Colonic mucosa (tissue), 4 donors: ENCODE results near the gene RCVRN. TPM values are rescaled to one million over a fixed set of nuclear protein-coding genes. Genes with fewer than 3 reads are reported as not detected.

Source experiments
- DNase-seq: peaks from one replicate; pipeline ENCODE4 v3.0.0-alpha.2; 2020
- H3K27ac ChIP-seq: fragments of 200-600 bp; one replicate; pipeline ENCODE4 v1.8.0; 2021
- H3K27me3 ChIP-seq: fragments of 200-600 bp; one replicate; pipeline ENCODE4 v1.8.0; 2021
- H3K36me3 ChIP-seq: fragments of 200-600 bp; one replicate; pipeline ENCODE4 v1.8.0; 2021
- H3K4me1 ChIP-seq: fragments of 200-600 bp; one replicate; pipeline ENCODE4 v1.8.0; 2021; ENCODE audit warnings: mild to moderate bottlenecking
- H3K4me3 ChIP-seq: fragments of 200-600 bp; one replicate; pipeline ENCODE4 v1.8.0; 2021
- H3K9ac ChIP-seq, 2 donors: one replicate each; pipeline ENCODE4 v1.7.0; 2013; ENCODE audit warnings: control low read depth in 2 of 2, low read depth in 2 of 2, low read length in 2 of 2
- H3K9me3 ChIP-seq: fragments of 200-600 bp; one replicate; pipeline ENCODE4 v1.8.0; 2021
- intact Hi-C: fragments of 100-400 bp; cut with DNase I; formaldehyde crosslinking; loops from one replicate; pipeline ENCODE4 v1.14.1; 2022
- total RNA-seq, 2 donors: library from RNA; stranded (reverse); fragmentation: NEBNext Ultra II Directional in 1 of 2; extraction: Animal tissue kit (Norgen Biotek cat#: 25700) in 1 of 2; gene quantifications; one replicate each; pipeline ENCODE4 v1.2.1, GENCODE V29; 2021
- TF ChIP-seq, protein P1 (sequence below): fragments of 200-600 bp; IDR thresholded peaks from one replicate; pipeline ENCODE4 v1.8.0; 2022; ENCODE audit warnings: antibody characterized with exemption, mild to moderate bottlenecking
- donor health status: healthy.
- donor health status: DM: no; HTN: no; CAD: no.
- donor health status: DM: no; HTN: no; CAD: no.

Gene RCVRN
- total RNA-seq, 2 donors from 2014 or later = not detected

DNA sequence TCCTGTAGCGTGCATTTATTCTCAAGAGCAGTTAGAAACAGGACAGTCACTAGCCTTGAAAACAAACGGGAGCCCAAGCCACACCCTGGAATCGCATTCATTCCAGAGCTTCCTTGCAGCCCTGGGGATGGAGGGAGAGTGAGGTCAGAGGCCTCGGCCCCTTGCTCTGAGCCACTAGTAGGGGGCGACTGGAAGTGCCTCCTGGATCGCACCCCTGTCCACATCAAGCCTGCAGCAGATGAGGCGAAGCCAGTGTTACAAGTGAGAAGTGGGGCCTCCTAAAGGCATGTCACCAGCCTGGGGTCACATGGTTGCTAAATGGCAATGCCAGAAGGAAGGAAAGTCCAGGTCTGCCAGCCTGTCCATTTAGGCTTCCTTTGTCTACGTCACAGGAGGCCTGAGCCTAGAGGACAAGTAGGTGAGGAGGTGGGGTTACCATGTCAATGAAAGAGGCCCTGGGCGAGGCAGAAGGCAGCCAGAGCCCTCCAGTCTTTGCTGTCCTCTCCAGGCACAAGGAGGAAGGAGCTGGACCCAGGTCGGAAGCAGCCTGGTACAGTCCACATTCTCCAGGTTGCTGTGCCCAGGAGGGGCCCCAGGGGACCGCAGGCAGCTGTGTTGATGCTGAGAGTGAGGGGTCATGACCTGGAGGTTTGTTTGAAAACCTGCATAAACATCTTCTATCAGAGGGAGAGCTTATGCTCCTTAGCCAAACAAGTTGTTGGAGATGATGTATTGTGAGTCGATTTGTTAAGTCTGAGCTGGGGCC lies 3.0 kb upstream of the RCVRN start:
- no peak for DNase-seq
- H3K27me3 ChIP-seq = no peaks in the 10 kb centered on the region
- no peak overlapping the region for H3K4me3 ChIP-seq
- H3K27ac ChIP-seq = no peak overlapping the region
- peak overlapping the region in 1 of 2 donors; percentile 24 for H3K9ac ChIP-seq
- H3K4me1 ChIP-seq = no peaks in the 10 kb centered on the region
- TF ChIP-seq, protein P1, sequence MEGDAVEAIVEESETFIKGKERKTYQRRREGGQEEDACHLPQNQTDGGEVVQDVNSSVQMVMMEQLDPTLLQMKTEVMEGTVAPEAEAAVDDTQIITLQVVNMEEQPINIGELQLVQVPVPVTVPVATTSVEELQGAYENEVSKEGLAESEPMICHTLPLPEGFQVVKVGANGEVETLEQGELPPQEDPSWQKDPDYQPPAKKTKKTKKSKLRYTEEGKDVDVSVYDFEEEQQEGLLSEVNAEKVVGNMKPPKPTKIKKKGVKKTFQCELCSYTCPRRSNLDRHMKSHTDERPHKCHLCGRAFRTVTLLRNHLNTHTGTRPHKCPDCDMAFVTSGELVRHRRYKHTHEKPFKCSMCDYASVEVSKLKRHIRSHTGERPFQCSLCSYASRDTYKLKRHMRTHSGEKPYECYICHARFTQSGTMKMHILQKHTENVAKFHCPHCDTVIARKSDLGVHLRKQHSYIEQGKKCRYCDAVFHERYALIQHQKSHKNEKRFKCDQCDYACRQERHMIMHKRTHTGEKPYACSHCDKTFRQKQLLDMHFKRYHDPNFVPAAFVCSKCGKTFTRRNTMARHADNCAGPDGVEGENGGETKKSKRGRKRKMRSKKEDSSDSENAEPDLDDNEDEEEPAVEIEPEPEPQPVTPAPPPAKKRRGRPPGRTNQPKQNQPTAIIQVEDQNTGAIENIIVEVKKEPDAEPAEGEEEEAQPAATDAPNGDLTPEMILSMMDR = no peak
- no peaks in the 10 kb centered on the region for H3K36me3 ChIP-seq
- no peaks in the 10 kb centered on the region for H3K9me3 ChIP-seq
- intact Hi-C loops = no loop called here

DNA sequence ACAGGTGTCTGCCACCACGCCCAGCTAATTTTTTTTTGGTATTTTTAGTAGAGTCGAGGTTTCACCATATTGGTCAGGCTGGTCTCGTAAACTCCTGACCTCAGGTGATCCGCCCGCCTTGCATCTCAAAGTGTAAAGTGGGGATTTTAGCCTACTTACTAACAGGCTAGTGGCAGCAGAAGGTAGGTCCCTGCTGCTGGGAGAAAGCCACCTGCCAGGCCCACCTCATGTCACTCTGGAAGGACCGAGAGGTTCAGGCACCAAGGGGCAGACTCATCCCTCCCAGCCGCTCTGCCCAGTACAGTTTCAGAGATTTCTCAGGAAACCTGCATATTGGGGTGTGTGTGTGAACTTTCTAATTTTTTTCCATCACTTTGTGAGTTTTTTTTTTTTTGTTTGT lies 2.1 kb upstream of the RCVRN start:
- Histone ChIP-seq H3K27me3 (no peaks in the 10 kb centered on the region), H3K4me3 (no peak overlapping the region), H3K4me1 (no peaks in the 10 kb centered on the region), H3K36me3 (no peaks in the 10 kb centered on the region), H3K9me3 (no peaks in the 10 kb centered on the region), H3K27ac (no peak overlapping the region), H3K9ac (no peak overlapping the region)
- intact Hi-C loops = no loop called here
- no peak for DNase-seq
- TF ChIP-seq, protein P1 = no peak

DNA sequence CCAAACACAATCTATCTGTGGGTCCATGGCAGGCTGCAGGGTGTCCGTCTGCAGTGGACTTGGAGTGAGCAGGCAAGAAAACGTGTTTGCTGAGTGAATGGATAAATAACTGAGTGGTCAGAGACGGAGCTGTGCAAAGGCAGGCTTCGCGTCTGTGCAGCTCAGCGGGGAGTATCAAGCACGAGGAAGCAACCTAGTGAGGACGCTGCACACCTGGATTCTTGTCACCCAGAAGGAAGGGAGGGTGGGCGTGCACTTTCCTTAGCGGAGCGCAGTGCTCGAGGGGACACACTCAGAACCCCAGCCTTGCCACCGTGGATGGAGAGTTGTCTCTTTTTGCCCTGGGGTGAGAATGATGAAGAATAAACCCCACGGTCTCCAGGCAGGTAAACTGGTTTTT lies 1.5 kb upstream of the RCVRN start:
- no peaks in the 10 kb centered on the region for H3K36me3 ChIP-seq
- TF ChIP-seq, protein P1 = no peak
- no peak for DNase-seq
- H3K9ac ChIP-seq = no peak overlapping the region
- H3K4me3 ChIP-seq = no peak overlapping the region
- no peaks in the 10 kb centered on the region for H3K9me3 ChIP-seq
- H3K27ac ChIP-seq = no peak overlapping the region
- intact Hi-C loops = no loop called here
- H3K27me3 ChIP-seq = no peaks in the 10 kb centered on the region
- H3K4me1 ChIP-seq = no peaks in the 10 kb centered on the region

DNA sequence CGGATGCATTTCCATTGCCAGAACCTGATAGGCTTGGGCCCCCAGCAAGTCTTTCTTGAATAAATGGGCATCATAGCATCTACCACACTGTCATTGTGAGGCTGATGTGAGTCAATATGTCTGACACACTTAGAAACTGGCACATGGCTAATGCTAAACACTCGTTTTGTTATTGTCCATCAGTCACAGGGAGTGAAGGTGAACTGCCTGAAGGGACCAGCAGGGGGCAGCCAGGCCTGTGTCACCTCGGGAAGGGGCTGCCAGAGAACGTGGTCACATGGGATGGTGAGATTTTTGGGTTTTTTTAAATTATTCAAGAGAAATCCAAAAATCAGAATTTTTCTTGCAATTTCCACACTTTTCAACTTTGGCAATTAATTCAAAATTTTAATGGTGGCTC lies 831 bp upstream of the RCVRN start:
- no peaks in the 10 kb centered on the region for H3K27me3 ChIP-seq
- no peaks in the 10 kb centered on the region for H3K9me3 ChIP-seq
- H3K4me3 ChIP-seq = no peak overlapping the region
- no peaks in the 10 kb centered on the region for H3K36me3 ChIP-seq
- TF ChIP-seq, protein P1 = peak; percentile 27
- DNase-seq = no peak
- H3K27ac ChIP-seq = no peak overlapping the region
- intact Hi-C loops = no loop called here
- H3K9ac ChIP-seq = no peak overlapping the region
- no peaks in the 10 kb centered on the region for H3K4me1 ChIP-seq

DNA sequence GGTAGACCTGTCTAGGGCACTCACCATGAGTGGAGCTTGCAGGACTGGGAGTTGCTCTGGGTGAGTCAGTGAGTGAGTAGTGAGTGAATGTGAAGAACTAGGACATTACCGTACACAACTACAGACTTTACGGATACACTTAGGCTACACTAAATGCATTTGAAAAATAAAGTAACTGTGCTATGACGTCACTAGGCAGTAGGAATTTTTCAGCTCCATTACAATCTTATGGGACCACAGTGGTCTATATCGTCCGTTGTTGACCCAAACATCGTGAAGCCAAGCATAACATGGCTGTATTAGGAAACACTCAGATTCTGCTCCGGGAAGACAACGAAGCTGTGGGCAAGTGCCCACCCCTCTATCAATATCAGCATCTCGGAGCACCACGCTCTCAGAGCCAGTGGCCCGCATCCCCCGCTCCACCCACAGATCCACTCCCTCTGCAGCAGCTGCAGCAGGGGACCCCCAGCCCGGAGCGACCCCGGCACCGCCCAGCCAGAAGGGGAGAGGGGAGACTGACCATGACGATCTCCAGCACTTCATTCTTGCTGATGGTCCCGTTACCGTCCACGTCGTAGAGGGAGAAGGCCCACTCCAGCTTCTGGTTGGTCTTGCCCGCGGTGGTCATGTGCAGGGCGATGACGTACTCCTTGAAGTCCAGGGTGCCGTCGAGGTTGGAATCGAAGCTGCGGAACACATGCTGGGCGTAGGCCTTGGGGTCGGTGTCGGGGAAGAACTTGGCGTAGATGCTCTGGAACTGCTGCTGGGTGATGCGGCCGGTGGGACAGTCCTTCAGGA lies 594 bp downstream of the RCVRN start:
- Histone ChIP-seq H3K9me3 (no peaks in the 10 kb centered on the region), H3K4me3 (no peak overlapping the region), H3K9ac (no peak overlapping the region), H3K27ac (no peak overlapping the region), H3K4me1 (no peaks in the 10 kb centered on the region), H3K36me3 (no peaks in the 10 kb centered on the region), H3K27me3 (no peaks in the 10 kb centered on the region)
- TF ChIP-seq, protein P1 = no peak
- intact Hi-C loops = no loop called here
- DNase-seq = no peak
